ENCODE measurements around the gene ELMO1.

GRCh38 chr7:37368540-37368939 is 80.1 kb downstream of the ELMO1 start:
- TF ChIP-seq BHLHE40 (IDR thresholded peaks at IDR 0.05; ENCODE audit: borderline replicate concordance) (no peak), HDGF (IDR thresholded peaks at IDR 0.05; ENCODE audit: borderline replicate concordance) (no peak)
